GM21528 (cell line): ENCODE data around the gene TOR3A.

Experiments
- ATAC-seq: cut with Tn5 transposase; IDR thresholded peaks from one replicate; pipeline ENCODE4 v1.9.1; 2021; ENCODE audit warnings: mild to moderate bottlenecking, moderate library complexity; ENCODE audit not compliant: unreplicated experiment, low FRiP score

Gene TOR3A

GRCh38 chr1:179142889-179143299 lies 61.0 kb downstream of the TOR3A start:
- ATAC-seq, result no peak

- no peak for ATAC-seq
Observed at GRCh38 chr1:179143322-179143721, 61.5 kb downstream of the TOR3A start.

GRCh38 chr1:179144626-179145025 lies 62.8 kb downstream of the TOR3A start:
- ATAC-seq, result no peak

DNA sequence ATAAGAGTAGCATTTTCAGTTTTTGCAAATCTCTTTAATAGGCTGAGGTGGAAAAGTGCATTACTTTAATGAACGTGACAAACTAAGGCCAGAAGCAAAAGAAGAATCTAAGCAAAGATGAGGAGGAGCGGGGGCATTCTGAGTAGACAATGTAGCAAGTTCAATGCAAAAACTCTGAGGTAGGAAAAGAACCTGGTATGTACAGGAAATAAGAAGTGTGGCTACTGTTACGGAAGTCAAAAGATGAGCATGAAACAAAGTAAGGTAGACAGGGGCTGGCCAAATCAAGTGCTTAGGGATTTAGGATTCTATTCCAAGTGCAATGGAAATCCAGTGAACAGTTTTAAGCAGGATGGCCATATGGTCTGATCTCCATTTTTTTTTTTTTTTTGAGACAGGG lies 63.7 kb downstream of the TOR3A start:
- no peak for ATAC-seq
